ENCODE data around the gene ARSG.
"Not testable (repeated sequence)": the region's sequence is repeated elsewhere in the genome, so short reads cannot be mapped to it uniquely, and the experiment has no call there.

DNA sequence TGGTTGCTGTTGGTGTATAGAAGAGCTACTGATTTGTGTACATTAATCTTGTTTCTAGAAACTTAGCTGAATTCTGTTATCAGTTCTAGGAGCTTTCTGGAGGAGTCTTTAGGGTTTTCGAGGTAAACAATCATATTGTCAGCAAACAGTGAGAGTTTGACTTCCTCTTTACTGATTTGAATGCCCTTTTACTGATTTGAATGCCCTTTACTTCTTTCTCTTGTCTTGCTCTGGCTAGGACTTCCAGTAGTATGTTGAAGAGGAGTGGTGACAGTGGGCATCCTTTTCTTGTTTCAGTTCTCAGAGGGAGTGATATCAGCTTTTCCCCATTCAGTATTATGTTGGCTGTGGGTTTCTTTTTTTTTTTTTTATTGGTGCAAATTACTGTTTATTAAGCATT, 116.4 kb downstream of the ARSG start:
- TF ChIP-seq, protein P1, sequence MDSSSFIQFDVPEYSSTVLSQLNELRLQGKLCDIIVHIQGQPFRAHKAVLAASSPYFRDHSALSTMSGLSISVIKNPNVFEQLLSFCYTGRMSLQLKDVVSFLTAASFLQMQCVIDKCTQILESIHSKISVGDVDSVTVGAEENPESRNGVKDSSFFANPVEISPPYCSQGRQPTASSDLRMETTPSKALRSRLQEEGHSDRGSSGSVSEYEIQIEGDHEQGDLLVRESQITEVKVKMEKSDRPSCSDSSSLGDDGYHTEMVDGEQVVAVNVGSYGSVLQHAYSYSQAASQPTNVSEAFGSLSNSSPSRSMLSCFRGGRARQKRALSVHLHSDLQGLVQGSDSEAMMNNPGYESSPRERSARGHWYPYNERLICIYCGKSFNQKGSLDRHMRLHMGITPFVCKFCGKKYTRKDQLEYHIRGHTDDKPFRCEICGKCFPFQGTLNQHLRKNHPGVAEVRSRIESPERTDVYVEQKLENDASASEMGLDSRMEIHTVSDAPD (CRISPR knock-in tag; IDR thresholded peaks at IDR 0.05), result not testable (repeated sequence)
- TF ChIP-seq, protein P2, sequence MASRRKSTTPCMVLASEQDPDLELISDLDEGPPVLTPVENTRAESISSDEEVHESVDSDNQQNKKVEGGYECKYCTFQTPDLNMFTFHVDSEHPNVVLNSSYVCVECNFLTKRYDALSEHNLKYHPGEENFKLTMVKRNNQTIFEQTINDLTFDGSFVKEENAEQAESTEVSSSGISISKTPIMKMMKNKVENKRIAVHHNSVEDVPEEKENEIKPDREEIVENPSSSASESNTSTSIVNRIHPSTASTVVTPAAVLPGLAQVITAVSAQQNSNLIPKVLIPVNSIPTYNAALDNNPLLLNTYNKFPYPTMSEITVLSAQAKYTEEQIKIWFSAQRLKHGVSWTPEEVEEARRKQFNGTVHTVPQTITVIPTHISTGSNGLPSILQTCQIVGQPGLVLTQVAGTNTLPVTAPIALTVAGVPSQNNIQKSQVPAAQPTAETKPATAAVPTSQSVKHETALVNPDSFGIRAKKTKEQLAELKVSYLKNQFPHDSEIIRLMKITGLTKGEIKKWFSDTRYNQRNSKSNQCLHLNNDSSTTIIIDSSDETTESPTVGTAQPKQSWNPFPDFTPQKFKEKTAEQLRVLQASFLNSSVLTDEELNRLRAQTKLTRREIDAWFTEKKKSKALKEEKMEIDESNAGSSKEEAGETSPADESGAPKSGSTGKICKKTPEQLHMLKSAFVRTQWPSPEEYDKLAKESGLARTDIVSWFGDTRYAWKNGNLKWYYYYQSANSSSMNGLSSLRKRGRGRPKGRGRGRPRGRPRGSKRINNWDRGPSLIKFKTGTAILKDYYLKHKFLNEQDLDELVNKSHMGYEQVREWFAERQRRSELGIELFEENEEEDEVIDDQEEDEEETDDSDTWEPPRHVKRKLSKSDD (conservative IDR thresholded peaks at IDR 0.05; ENCODE audit: low read length), result not testable (repeated sequence)
- not testable (repeated sequence) for TF ChIP-seq ZNF583 (CRISPR knock-in tag; IDR thresholded peaks at IDR 0.05); TCF7L2 (IDR thresholded peaks at IDR 0.05; ENCODE audit: low read depth, low read length); SMC3 (conservative IDR thresholded peaks at IDR 0.05; ENCODE audit: insufficient read depth, low read depth, low read length); DPF2 (IDR thresholded peaks at IDR 0.05)
- TF ChIP-seq, protein P3, sequence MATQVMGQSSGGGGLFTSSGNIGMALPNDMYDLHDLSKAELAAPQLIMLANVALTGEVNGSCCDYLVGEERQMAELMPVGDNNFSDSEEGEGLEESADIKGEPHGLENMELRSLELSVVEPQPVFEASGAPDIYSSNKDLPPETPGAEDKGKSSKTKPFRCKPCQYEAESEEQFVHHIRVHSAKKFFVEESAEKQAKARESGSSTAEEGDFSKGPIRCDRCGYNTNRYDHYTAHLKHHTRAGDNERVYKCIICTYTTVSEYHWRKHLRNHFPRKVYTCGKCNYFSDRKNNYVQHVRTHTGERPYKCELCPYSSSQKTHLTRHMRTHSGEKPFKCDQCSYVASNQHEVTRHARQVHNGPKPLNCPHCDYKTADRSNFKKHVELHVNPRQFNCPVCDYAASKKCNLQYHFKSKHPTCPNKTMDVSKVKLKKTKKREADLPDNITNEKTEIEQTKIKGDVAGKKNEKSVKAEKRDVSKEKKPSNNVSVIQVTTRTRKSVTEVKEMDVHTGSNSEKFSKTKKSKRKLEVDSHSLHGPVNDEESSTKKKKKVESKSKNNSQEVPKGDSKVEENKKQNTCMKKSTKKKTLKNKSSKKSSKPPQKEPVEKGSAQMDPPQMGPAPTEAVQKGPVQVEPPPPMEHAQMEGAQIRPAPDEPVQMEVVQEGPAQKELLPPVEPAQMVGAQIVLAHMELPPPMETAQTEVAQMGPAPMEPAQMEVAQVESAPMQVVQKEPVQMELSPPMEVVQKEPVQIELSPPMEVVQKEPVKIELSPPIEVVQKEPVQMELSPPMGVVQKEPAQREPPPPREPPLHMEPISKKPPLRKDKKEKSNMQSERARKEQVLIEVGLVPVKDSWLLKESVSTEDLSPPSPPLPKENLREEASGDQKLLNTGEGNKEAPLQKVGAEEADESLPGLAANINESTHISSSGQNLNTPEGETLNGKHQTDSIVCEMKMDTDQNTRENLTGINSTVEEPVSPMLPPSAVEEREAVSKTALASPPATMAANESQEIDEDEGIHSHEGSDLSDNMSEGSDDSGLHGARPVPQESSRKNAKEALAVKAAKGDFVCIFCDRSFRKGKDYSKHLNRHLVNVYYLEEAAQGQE (IDR thresholded peaks at IDR 0.05; ENCODE audit: borderline replicate concordance), result not testable (repeated sequence)
- TF ChIP-seq, protein P3 (CRISPR knock-in tag; IDR thresholded peaks at IDR 0.05; ENCODE audit: low read depth), result not testable (repeated sequence)
- TF ChIP-seq, protein P4, sequence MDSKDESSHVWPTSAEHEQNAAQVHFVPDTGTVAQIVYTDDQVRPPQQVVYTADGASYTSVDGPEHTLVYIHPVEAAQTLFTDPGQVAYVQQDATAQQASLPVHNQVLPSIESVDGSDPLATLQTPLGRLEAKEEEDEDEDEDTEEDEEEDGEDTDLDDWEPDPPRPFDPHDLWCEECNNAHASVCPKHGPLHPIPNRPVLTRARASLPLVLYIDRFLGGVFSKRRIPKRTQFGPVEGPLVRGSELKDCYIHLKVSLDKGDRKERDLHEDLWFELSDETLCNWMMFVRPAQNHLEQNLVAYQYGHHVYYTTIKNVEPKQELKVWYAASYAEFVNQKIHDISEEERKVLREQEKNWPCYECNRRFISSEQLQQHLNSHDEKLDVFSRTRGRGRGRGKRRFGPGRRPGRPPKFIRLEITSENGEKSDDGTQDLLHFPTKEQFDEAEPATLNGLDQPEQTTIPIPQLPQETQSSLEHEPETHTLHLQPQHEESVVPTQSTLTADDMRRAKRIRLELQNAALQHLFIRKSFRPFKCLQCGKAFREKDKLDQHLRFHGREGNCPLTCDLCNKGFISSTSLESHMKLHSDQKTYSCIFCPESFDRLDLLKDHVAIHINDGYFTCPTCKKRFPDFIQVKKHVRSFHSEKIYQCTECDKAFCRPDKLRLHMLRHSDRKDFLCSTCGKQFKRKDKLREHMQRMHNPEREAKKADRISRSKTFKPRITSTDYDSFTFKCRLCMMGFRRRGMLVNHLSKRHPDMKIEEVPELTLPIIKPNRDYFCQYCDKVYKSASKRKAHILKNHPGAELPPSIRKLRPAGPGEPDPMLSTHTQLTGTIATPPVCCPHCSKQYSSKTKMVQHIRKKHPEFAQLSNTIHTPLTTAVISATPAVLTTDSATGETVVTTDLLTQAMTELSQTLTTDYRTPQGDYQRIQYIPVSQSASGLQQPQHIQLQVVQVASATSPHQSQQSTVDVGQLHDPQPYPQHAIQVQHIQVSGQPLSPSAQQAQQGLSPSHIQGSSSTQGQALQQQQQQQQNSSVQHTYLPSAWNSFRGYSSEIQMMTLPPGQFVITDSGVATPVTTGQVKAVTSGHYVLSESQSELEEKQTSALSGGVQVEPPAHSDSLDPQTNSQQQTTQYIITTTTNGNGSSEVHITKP (IDR thresholded peaks at IDR 0.05; ENCODE audit: partially characterized antibody), result not testable (repeated sequence)
- TF ChIP-seq, protein P5, sequence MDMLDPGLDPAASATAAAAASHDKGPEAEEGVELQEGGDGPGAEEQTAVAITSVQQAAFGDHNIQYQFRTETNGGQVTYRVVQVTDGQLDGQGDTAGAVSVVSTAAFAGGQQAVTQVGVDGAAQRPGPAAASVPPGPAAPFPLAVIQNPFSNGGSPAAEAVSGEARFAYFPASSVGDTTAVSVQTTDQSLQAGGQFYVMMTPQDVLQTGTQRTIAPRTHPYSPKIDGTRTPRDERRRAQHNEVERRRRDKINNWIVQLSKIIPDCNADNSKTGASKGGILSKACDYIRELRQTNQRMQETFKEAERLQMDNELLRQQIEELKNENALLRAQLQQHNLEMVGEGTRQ (CRISPR knock-in tag; IDR thresholded peaks at IDR 0.05), result not testable (repeated sequence)
